ENCODE data around the gene NR1H3.

DNA sequence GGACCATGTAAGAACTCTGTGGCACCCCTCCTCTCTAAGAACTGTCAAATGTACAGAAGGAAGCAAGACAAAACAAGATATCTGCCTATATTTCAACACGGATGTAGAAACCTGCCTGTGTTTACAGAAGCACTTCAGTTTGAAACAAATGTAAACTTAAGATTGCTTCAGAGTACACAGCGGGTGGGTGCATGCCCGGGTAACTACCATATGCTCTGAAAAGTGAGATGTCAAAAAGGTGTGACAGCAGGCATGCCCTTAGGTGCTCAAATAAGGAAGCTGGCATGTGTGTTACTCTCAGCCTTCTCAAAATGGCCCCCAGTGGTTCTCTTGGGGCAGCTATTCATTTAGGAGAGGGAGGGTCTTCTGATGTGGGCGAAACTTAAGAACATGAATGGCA is 14.3 kb upstream of the NR1H3 start:
- no peak for TF ChIP-seq CTCF (IDR thresholded peaks at IDR 0.05)
- TF ChIP-seq POLR2A (IDR thresholded peaks at IDR 0.05) = no peak
- TF ChIP-seq POLR2AphosphoS5 (IDR thresholded peaks at IDR 0.05) = no peak
